ENCODE data around the gene CDH12. TPM values are rescaled to one million over a fixed set of nuclear protein-coding genes. Genes with fewer than 3 reads are reported as not detected.

The CDH12 gene
- polyA plus RNA-seq, 1 experiment, result not detected

DNA sequence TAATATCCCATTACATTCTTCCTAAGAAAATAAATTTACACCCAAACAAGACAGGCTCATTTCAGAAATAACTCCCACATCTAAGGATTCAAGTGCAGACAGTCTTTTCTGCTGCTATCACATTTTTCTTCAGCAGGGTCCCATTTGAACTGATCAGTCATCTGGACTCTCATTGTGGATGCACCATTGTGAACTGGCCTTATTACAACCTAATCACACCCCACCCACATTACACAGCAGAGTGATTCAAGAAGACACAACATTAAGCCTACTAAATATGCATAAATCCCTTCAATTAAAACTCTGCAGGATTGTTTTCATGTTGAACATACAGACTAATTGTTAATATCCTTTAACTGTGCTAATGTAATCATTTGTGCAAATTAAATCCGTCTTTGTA lies 146.2 kb downstream of the CDH12 start:
- Histone ChIP-seq H3K9me3 (ENCODE audit: control insufficient read depth, insufficient read depth, low read length) (no peaks in the 10 kb centered on the region), H3K4me3 (ENCODE audit: low read depth, low read length) (no peak overlapping the region), H3K27me3 (ENCODE audit: control insufficient read depth, insufficient read depth, low read length) (no peaks in the 10 kb centered on the region), H3K27ac (ENCODE audit: low read depth, low read length) (no peak overlapping the region)
- DNase-seq (ENCODE audit: low read depth, low spot score), result no peak
- TF ChIP-seq, protein P1, sequence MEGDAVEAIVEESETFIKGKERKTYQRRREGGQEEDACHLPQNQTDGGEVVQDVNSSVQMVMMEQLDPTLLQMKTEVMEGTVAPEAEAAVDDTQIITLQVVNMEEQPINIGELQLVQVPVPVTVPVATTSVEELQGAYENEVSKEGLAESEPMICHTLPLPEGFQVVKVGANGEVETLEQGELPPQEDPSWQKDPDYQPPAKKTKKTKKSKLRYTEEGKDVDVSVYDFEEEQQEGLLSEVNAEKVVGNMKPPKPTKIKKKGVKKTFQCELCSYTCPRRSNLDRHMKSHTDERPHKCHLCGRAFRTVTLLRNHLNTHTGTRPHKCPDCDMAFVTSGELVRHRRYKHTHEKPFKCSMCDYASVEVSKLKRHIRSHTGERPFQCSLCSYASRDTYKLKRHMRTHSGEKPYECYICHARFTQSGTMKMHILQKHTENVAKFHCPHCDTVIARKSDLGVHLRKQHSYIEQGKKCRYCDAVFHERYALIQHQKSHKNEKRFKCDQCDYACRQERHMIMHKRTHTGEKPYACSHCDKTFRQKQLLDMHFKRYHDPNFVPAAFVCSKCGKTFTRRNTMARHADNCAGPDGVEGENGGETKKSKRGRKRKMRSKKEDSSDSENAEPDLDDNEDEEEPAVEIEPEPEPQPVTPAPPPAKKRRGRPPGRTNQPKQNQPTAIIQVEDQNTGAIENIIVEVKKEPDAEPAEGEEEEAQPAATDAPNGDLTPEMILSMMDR (IDR thresholded peaks at IDR 0.05; ENCODE audit: low read depth, low read length), result no peak
- ChIA-PET CTCF (no interaction called here), POLR2A (no interaction called here)

DNA sequence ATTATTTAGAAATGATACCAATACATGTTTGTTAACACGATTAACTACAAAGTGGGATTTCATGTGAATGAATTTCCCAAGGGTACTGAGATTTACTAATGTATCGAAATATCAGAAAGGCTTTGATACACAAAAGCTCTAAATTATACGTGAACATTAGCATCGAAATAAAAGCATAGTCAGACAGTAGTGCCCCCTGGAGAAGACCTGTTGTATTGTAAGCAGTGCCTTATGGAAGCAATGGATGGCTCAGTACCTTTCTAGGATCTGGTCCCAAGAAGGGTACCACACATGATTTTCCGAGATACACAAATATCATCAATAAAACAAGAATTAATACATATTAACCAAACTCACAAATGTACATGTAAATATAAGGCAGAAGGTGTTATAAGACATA lies 153.8 kb downstream of the CDH12 start:
- H3K9me3 ChIP-seq (ENCODE audit: control insufficient read depth, insufficient read depth, low read length), result no peaks in the 10 kb centered on the region
- DNase-seq (ENCODE audit: low read depth, low spot score), result no peak
- ChIA-PET POLR2A (no interaction called here), CTCF (no interaction called here)
- no peak overlapping the region for H3K27ac ChIP-seq (ENCODE audit: low read depth, low read length)
- H3K4me3 ChIP-seq (ENCODE audit: low read depth, low read length), result no peak overlapping the region
- TF ChIP-seq, protein P1 (IDR thresholded peaks at IDR 0.05; ENCODE audit: low read depth, low read length), result peak; percentile 44
- no peaks in the 10 kb centered on the region for H3K27me3 ChIP-seq (ENCODE audit: control insufficient read depth, insufficient read depth, low read length)

DNA sequence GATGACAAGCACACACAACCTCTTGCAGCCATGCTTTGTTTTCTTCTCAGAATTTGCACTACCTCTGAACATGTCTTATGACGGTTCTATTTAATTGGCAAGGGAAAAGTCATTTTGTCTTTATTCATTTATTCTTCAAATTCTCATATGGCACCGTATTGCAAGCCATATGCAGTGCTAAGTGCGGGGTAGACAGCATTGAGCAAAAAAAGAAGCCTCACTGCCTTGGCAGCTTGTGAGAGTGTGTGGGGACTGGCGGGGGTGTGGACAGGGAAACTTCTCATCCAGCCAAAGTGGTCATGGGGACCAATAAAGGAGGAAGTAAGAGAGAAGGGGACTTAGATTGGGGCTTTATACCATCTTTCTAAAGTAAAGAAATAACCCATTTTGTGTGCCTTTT lies 160.0 kb downstream of the CDH12 start:
- H3K27me3 ChIP-seq (ENCODE audit: control insufficient read depth, insufficient read depth, low read length), result no peaks in the 10 kb centered on the region
- DNase-seq (ENCODE audit: low read depth, low spot score), result no peak
- H3K27ac ChIP-seq (ENCODE audit: low read depth, low read length), result no peak overlapping the region
- ChIA-PET CTCF (no interaction called here), POLR2A (no interaction called here)
- H3K4me3 ChIP-seq (ENCODE audit: low read depth, low read length), result no peak overlapping the region
- TF ChIP-seq, protein P1 (IDR thresholded peaks at IDR 0.05; ENCODE audit: low read depth, low read length), result no peak
- no peaks in the 10 kb centered on the region for H3K9me3 ChIP-seq (ENCODE audit: control insufficient read depth, insufficient read depth, low read length)

DNA sequence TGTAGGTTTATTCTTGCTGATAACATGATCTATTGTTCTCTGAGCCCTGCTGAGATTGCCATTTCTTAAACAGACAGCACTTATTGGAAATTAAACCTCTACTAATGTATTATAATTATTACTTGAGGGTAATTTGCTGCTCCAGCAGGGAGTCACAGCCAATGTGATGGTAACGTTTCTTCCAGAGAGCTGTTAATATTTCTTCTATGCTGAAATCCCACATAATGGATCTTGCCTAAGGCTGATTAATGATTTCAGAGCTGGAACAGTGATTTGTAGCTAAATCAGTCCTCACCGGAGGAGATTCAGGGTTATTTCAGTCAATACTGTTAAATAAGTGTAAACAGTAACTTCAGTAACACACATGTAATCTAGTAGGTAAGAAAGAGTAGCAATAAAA lies 170.1 kb downstream of the CDH12 start:
- TF ChIP-seq, protein P1 (IDR thresholded peaks at IDR 0.05; ENCODE audit: low read depth, low read length), result no peak
- no peak overlapping the region for H3K4me3 ChIP-seq (ENCODE audit: low read depth, low read length)
- ChIA-PET POLR2A (no interaction called here), CTCF (no interaction called here)
- H3K27ac ChIP-seq (ENCODE audit: low read depth, low read length), result no peak overlapping the region
- no peaks in the 10 kb centered on the region for H3K27me3 ChIP-seq (ENCODE audit: control insufficient read depth, insufficient read depth, low read length)
- no peaks in the 10 kb centered on the region for H3K9me3 ChIP-seq (ENCODE audit: control insufficient read depth, insufficient read depth, low read length)
- no peak for DNase-seq (ENCODE audit: low read depth, low spot score)

DNA sequence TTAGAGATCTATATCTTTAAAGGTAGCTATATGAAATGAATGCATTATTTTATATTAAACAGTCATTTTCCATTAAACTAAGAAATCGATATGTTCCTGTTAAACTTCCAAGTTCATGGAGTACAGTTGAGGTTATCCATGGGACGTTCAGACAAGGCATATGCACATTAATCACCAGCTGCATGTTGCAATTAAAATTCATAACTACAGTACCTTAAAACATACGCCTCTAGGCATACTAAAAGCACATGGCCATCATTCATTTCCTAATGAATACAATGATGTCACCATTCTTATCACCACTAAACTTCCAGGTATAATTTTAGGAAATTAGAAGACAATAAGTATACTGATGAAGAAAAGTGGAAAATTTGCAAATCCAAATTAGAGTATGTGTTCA lies 174.3 kb downstream of the CDH12 start:
- Histone ChIP-seq H3K27me3 (ENCODE audit: control insufficient read depth, insufficient read depth, low read length) (no peaks in the 10 kb centered on the region), H3K9me3 (ENCODE audit: control insufficient read depth, insufficient read depth, low read length) (no peaks in the 10 kb centered on the region), H3K27ac (ENCODE audit: low read depth, low read length) (no peak overlapping the region), H3K4me3 (ENCODE audit: low read depth, low read length) (no peak overlapping the region)
- DNase-seq (ENCODE audit: low read depth, low spot score), result no peak
- POLR2A ChIA-PET, result no interaction called here
- TF ChIP-seq, protein P1 (IDR thresholded peaks at IDR 0.05; ENCODE audit: low read depth, low read length), result no peak
- CTCF ChIA-PET, result no interaction called here

All from AG04450 (cell line).